HG02678 (cell line): Measurements from ENCODE around the gene NTRK3.
"Not testable (repeated sequence)": the region's sequence is repeated elsewhere in the genome, so short reads cannot be mapped to it uniquely, and the experiment has no call there.

ENCODE experiments used
- ATAC-seq: cut with Tn5 transposase; IDR thresholded peaks from one replicate; pipeline ENCODE4 v1.9.1; 2021; ENCODE audit warnings: mild to moderate bottlenecking, moderate library complexity; ENCODE audit not compliant: unreplicated experiment

NTRK3 gene

GRCh38 chr15:87848012-87848411 lies 408.5 kb downstream of the NTRK3 start:
- ATAC-seq: no peak

- no peak for ATAC-seq
Measured at GRCh38 chr15:87846746-87847145, 409.8 kb downstream of the NTRK3 start.

GRCh38 chr15:87843312-87843711 lies 413.2 kb downstream of the NTRK3 start:
- ATAC-seq: no peak

- no peak for ATAC-seq
Measured at GRCh38 chr15:87841426-87841998, 415.0 kb downstream of the NTRK3 start.

- not testable (repeated sequence) for ATAC-seq
Measured at GRCh38 chr15:87835830-87836229, 420.7 kb downstream of the NTRK3 start.

- not testable (repeated sequence) for ATAC-seq
Measured at GRCh38 chr15:87833333-87833732, 423.2 kb downstream of the NTRK3 start.

GRCh38 chr15:87829332-87830050 lies 427.0 kb downstream of the NTRK3 start:
- ATAC-seq: no peak

- ATAC-seq: no peak
Measured at GRCh38 chr15:87828608-87829007, 427.9 kb downstream of the NTRK3 start.

- no peak for ATAC-seq
Measured at GRCh38 chr15:87827131-87827530, 429.4 kb downstream of the NTRK3 start.

GRCh38 chr15:87826119-87826747 lies 430.3 kb downstream of the NTRK3 start:
- ATAC-seq: no peak

- no peak for ATAC-seq
Measured at GRCh38 chr15:87818756-87819155, 437.8 kb downstream of the NTRK3 start.

GRCh38 chr15:87817553-87817952 lies 439.0 kb downstream of the NTRK3 start:
- ATAC-seq: no peak

GRCh38 chr15:87816811-87817210 lies 439.7 kb downstream of the NTRK3 start:
- ATAC-seq: no peak

- no peak for ATAC-seq
Measured at GRCh38 chr15:87816016-87816415, 440.5 kb downstream of the NTRK3 start.
